Stimulated activated naive CD8-positive, alpha-beta T cell treated with anti-CD3 and anti-CD28 coated beads, Interleukin-15, Interleukin-2, amounts not matched to agents 100 ng/mL and 50 ng/mL, for 24 hours (primary cell): ENCODE measurements around the gene DCBLD2.
"Not testable (repeated sequence)": the region's sequence is repeated elsewhere in the genome, so short reads cannot be mapped to it uniquely, and the experiment has no call there.

Experiments
- H3K27ac Mint-ChIP-seq: one replicate; pipeline ENCODE4 v1.8.0; 2021; ENCODE audit warnings: mild to moderate bottlenecking, mixed read lengths
- H3K27me3 Mint-ChIP-seq: one replicate; pipeline ENCODE4 v1.8.0; 2021; ENCODE audit warnings: mixed read lengths
- H3K36me3 Mint-ChIP-seq: one replicate; pipeline ENCODE4 v1.8.0; 2021; ENCODE audit warnings: low read depth, mixed read lengths
- H3K4me1 Mint-ChIP-seq: one replicate; pipeline ENCODE4 v1.8.0; 2021; ENCODE audit warnings: low read depth, mixed read lengths
- H3K4me3 Mint-ChIP-seq: one replicate; pipeline ENCODE4 v1.8.0; 2021; ENCODE audit warnings: mild to moderate bottlenecking, mixed read lengths
- H3K9me3 Mint-ChIP-seq: one replicate; pipeline ENCODE4 v1.8.0; 2021; ENCODE audit warnings: mixed read lengths

Gene DCBLD2

DNA sequence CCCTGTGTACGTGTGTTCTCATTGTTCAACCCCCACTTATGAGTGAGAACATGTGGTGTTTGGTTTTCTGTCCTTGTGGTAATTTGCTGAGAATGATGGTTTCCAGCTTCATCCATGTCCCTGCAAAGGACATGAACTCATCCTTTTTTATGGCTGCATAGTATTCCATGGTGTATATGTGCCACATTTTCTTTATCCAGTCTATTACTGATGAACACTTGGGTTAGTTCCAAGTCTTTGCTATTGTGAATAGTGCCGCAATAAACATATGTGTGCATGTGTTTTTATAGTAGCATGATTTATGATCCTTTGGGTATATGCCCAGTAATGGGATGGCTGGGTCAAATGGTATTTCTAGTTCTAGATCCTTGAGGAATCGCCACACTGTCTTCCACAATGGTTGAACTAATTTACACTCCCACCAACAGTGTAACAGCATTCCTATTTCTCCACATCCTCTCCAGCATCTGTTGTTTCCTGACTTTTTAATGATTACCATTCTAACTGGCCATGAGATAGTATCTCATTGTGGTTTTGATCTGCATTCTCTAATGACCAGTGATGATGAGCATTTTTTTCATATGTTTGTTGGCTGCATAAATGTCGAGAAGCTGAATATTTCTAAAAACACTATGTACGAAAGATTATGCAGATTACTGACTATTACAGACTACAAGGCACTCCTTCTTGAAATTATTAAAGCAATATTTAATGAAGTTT, 18.7 kb downstream of the DCBLD2 start:
- H3K9me3 Mint-ChIP-seq, H3K36me3 Mint-ChIP-seq, H3K4me3 Mint-ChIP-seq: not testable (repeated sequence)

GRCh38 chr3:98877132-98877531, 24.4 kb downstream of the DCBLD2 start:
- Mint-ChIP-seq H3K27ac (no peak overlapping the region), H3K9me3 (no peaks in the 10 kb centered on the region), H3K4me1 (no peaks in the 10 kb centered on the region), H3K36me3 (no peaks in the 10 kb centered on the region), H3K27me3 (no peaks in the 10 kb centered on the region), H3K4me3 (no peak overlapping the region)

More for the DNA sequence above, 18.7 kb downstream of the DCBLD2 start:
- H3K4me1 Mint-ChIP-seq, H3K27ac Mint-ChIP-seq, H3K27me3 Mint-ChIP-seq: not testable (repeated sequence)

- Mint-ChIP-seq H3K27me3 (no peaks in the 10 kb centered on the region), H3K36me3 (no peaks in the 10 kb centered on the region), H3K4me3 (no peak overlapping the region), H3K4me1 (no peaks in the 10 kb centered on the region), H3K27ac (no peak overlapping the region), H3K9me3 (no peaks in the 10 kb centered on the region)
Measured at GRCh38 chr3:98875535-98875934, 26.0 kb downstream of the DCBLD2 start.

DNA sequence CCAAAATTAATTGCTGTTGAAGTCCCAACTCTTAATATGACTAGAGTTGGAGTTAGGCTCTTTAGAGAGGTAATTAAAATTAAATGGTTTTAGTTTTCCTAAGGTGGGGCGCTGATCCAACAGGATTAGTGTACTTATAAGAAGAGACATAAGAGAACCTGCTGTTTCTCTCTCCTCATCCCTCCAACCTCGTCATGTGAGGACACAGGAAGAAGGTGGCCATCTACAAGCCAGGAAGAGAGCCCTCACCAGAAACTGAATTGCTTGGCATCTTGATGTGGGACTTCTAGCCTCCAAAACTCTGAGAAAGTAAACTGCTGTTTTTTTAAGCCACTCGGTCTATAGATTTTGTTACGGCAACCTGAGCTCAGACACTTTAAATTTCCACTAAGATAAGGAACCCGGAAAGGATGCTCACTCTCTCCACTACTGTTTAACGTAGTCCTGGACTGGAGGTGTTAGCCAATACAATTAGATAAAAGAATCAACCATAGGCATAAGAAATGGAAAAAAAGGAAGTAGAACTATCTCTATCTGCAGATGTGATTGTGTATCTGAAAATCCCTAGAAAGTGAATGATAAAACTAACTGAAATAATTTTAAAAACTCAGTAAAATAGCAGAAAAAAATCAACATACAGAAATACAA, 26.8 kb downstream of the DCBLD2 start:
- Mint-ChIP-seq H3K27me3 (no peaks in the 10 kb centered on the region), H3K4me1 (no peaks in the 10 kb centered on the region), H3K9me3 (no peaks in the 10 kb centered on the region), H3K27ac (no peak overlapping the region), H3K36me3 (no peaks in the 10 kb centered on the region), H3K4me3 (no peak overlapping the region)

GRCh38 chr3:98869391-98869790, 32.1 kb downstream of the DCBLD2 start:
- no peaks in the 10 kb centered on the region for H3K27me3 Mint-ChIP-seq
- no peak overlapping the region for H3K4me3 Mint-ChIP-seq
- H3K36me3 Mint-ChIP-seq, result no peaks in the 10 kb centered on the region
- H3K4me1 Mint-ChIP-seq, result no peaks in the 10 kb centered on the region
- H3K9me3 Mint-ChIP-seq, result peaks cover 11% of the 10 kb centered on the region
- H3K27ac Mint-ChIP-seq, result no peak overlapping the region

DNA sequence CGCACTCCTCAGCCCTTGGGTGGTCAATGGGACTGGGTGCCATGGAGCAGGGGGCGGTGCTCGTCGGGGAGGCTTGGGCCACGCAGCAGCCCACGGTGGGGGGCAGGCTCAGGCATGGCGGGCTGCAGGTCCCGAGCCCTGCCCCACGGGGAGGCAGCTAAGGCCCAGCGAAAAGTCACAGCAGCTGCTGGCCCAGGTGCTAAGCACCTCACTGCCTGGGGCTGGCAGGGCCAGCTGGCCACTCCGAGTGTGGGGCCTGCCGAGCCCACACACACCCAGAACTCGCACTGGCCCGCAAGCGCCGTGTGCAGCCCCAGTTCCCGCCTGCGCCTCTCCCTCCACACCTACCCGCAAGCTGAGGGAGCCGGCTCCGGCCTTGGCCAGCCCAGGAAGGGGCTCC, 43.5 kb downstream of the DCBLD2 start:
- H3K4me1 Mint-ChIP-seq, H3K27me3 Mint-ChIP-seq, H3K27ac Mint-ChIP-seq, H3K9me3 Mint-ChIP-seq, H3K4me3 Mint-ChIP-seq: not testable (repeated sequence)
- H3K36me3 Mint-ChIP-seq, result peaks cover 12% of the 10 kb centered on the region

- not testable (repeated sequence) for H3K4me1 Mint-ChIP-seq, H3K27ac Mint-ChIP-seq, H3K4me3 Mint-ChIP-seq, H3K9me3 Mint-ChIP-seq, H3K27me3 Mint-ChIP-seq
- H3K36me3 Mint-ChIP-seq, result peaks cover 12% of the 10 kb centered on the region
Measured at GRCh38 chr3:98857258-98857657, 44.2 kb downstream of the DCBLD2 start.

GRCh38 chr3:98856724-98857123, 44.8 kb downstream of the DCBLD2 start:
- Mint-ChIP-seq H3K4me1 (no peaks in the 10 kb centered on the region), H3K9me3 (no peaks in the 10 kb centered on the region), H3K36me3 (peaks cover 12% of the 10 kb centered on the region), H3K27me3 (no peaks in the 10 kb centered on the region), H3K4me3 (no peak overlapping the region), H3K27ac (no peak overlapping the region)

- Mint-ChIP-seq H3K27me3 (no peaks in the 10 kb centered on the region), H3K4me1 (no peaks in the 10 kb centered on the region), H3K36me3 (peaks cover 12% of the 10 kb centered on the region), H3K27ac (no peak overlapping the region), H3K9me3 (no peaks in the 10 kb centered on the region), H3K4me3 (no peak overlapping the region)
Measured at GRCh38 chr3:98855806-98856400, 45.6 kb downstream of the DCBLD2 start.

- Mint-ChIP-seq H3K27ac (no peak overlapping the region), H3K36me3 (peaks cover 7% of the 10 kb centered on the region), H3K27me3 (no peaks in the 10 kb centered on the region), H3K9me3 (no peaks in the 10 kb centered on the region), H3K4me1 (no peaks in the 10 kb centered on the region), H3K4me3 (no peak overlapping the region)
Measured at GRCh38 chr3:98848108-98848507, 53.4 kb downstream of the DCBLD2 start.

- no peak overlapping the region for H3K4me3 Mint-ChIP-seq
- H3K27ac Mint-ChIP-seq, result no peak overlapping the region
- no peaks in the 10 kb centered on the region for H3K9me3 Mint-ChIP-seq
- H3K27me3 Mint-ChIP-seq, result no peaks in the 10 kb centered on the region
- peaks cover 7% of the 10 kb centered on the region for H3K36me3 Mint-ChIP-seq
- H3K4me1 Mint-ChIP-seq, result no peaks in the 10 kb centered on the region
Measured at GRCh38 chr3:98846101-98846500, 55.4 kb downstream of the DCBLD2 start.

DNA sequence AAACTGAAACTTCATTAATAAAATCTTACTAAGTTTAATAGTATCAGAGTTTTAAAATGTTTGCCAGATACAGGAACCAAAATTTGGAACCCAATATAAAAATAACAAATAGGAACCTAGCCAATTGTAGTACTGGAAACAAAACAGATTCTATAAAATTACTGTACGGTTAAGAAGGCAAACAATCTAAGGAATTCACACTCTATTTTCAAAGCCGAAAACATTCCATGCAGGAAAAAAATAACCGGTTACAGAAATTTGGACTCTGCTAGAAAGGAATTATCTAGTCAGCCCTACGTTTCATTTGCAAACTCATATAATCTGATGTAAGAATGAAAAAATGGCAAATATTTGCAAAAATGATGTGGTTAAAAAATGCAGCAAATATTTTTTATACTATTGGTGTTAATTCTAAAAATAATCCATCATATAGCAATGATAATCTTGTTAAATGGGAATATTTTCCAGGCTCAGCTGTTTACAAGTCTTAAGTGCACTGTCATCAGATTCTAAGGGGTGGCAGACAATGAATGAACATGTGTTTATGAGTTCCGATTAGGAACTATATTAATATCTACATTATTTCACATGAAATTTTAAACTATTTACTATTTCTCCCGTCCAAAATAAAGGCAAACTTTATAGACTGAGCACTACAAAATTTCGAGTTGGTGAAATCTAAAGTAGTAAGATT, 58.1 kb downstream of the DCBLD2 start:
- no peaks in the 10 kb centered on the region for H3K9me3 Mint-ChIP-seq
- H3K36me3 Mint-ChIP-seq, result peaks cover 5% of the 10 kb centered on the region
- H3K27ac Mint-ChIP-seq, result no peak overlapping the region
- no peaks in the 10 kb centered on the region for H3K4me1 Mint-ChIP-seq
- H3K27me3 Mint-ChIP-seq, result no peaks in the 10 kb centered on the region
- H3K4me3 Mint-ChIP-seq, result no peak overlapping the region

DNA sequence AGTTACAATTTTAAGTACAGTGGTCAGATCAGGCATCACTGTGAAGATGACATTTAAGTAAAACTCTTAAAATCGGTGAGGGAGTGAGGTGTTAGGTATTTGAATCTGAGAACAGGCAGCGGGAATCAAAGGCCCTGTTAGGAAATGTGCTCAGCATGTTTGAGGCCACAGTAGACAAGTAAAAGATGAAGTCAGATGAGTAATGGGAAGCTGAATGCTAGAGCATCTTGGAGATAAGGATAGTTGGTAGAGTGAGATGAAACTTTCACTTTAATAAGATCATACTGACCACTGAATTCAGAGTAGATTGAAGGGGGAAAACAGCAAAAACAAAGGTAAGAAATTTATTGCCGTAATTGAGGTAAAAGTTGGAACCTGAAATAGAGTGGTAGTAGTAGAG, 61.6 kb downstream of the DCBLD2 start:
- Mint-ChIP-seq H3K9me3 (no peaks in the 10 kb centered on the region), H3K4me3 (no peak overlapping the region), H3K4me1 (no peaks in the 10 kb centered on the region), H3K27ac (no peak overlapping the region), H3K36me3 (no peaks in the 10 kb centered on the region), H3K27me3 (no peaks in the 10 kb centered on the region)

- not testable (repeated sequence) for H3K27ac Mint-ChIP-seq, H3K4me3 Mint-ChIP-seq, H3K4me1 Mint-ChIP-seq, H3K9me3 Mint-ChIP-seq, H3K27me3 Mint-ChIP-seq, H3K36me3 Mint-ChIP-seq
Measured at GRCh38 chr3:98831060-98831459, 70.4 kb downstream of the DCBLD2 start.

- Mint-ChIP-seq H3K36me3 (no peaks in the 10 kb centered on the region), H3K9me3 (peaks cover 9% of the 10 kb centered on the region), H3K4me3 (no peak overlapping the region), H3K27me3 (no peaks in the 10 kb centered on the region), H3K27ac (no peak overlapping the region), H3K4me1 (no peaks in the 10 kb centered on the region)
Measured at GRCh38 chr3:98829246-98829832, 72.2 kb downstream of the DCBLD2 start.
